PC-3 (cell line): ENCODE measurements around the gene FXYD1.

Experiments used
- EZH2phosphoT487 ChIP-seq: fragments of 300-600 bp; sonication (generic); IDR thresholded peaks from 2 replicates; pipeline ENCODE4 v1.6.1; 2018; ENCODE audit warnings: mild to moderate bottlenecking, antibody characterized with exemption, low read length, borderline replicate concordance
- TF ChIP-seq, protein P1 (sequence below): fragments of 300-600 bp; sonication (generic); conservative IDR thresholded peaks from 2 replicates; pipeline ENCODE4 v1.5.1; 2017; ENCODE audit warnings: antibody characterized with exemption, low read depth, mild to moderate bottlenecking, low read length

DNA sequence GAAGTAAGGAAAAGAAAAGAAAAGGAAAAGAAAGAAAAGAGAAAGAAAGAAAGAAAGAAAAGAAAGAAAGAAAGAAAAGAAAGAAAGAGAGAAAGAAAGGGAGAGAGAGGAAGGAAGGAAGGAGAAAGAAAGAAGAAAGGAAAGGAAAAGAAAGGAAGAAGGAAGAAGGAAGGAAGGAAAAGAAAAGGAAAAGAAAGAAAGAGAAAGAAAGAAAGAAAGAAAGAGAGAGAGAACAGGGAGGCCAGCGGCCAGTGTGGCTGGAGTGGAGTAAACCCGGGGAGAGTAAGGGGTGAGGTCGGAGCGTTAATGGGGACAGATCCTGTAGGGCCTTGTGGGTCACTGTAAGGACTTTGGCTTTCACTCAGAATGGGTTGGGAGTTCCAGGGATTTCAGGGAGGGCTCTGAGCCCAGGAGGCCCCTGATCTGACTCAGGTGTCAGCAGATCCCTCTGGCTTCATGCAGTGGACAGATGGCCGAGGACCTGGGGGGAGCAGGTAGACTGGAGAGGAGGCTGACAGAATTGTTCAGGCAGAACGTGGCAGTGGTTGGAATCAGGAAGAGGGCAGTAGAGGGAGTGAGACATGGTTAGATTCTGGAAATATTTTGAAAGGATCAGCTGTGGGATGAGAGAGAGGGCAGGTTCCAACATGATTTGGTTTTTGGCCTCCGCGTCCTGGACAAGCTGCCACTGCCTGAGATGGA, 42.8 kb upstream of the FXYD1 start:
- TF ChIP-seq, protein P1, sequence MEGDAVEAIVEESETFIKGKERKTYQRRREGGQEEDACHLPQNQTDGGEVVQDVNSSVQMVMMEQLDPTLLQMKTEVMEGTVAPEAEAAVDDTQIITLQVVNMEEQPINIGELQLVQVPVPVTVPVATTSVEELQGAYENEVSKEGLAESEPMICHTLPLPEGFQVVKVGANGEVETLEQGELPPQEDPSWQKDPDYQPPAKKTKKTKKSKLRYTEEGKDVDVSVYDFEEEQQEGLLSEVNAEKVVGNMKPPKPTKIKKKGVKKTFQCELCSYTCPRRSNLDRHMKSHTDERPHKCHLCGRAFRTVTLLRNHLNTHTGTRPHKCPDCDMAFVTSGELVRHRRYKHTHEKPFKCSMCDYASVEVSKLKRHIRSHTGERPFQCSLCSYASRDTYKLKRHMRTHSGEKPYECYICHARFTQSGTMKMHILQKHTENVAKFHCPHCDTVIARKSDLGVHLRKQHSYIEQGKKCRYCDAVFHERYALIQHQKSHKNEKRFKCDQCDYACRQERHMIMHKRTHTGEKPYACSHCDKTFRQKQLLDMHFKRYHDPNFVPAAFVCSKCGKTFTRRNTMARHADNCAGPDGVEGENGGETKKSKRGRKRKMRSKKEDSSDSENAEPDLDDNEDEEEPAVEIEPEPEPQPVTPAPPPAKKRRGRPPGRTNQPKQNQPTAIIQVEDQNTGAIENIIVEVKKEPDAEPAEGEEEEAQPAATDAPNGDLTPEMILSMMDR = no peak
- TF ChIP-seq EZH2phosphoT487 = no peak
